SU-DHL-6 (cell line): ENCODE measurements around the gene PRKAB1.

Source experiments
- EZH2phosphoT487 ChIP-seq: fragments of 200-600 bp; sonication (generic), shearing (Covaris generic); conservative IDR thresholded peaks from 2 replicates; pipeline ENCODE4 v1.6.1; 2018; ENCODE audit warnings: mild to moderate bottlenecking, antibody characterized with exemption, low read length, moderate library complexity, mixed read lengths
- TF ChIP-seq, protein P1 (sequence below): fragments of 200-600 bp; sonication (generic); IDR thresholded peaks from one replicate; pipeline ENCODE4 v1.5.1; 2017; ENCODE audit warnings: antibody characterized with exemption, mild to moderate bottlenecking, low read length, moderate library complexity; ENCODE audit not compliant: insufficient read depth, poor library complexity, severe bottlenecking

DNA sequence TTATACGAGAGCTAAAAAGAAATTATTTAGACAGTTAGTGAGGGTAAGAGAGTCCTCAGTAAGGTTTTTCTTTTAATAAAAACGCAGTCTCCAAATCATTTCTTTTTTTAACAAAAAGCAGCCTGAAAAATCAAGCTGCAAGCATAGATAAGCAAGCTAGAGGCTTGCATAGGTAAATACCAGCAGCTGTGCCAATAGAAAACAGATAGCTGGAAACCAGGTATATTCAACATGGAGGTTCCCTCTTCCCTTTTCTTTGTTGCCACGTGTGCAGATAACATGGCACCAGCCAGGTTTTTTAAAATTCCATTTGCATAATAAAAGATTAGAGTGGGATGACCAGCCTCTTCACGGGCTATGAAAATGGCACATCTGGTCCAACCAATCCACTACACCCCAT lies 6.1 kb upstream of the PRKAB1 start:
- TF ChIP-seq, protein P1, sequence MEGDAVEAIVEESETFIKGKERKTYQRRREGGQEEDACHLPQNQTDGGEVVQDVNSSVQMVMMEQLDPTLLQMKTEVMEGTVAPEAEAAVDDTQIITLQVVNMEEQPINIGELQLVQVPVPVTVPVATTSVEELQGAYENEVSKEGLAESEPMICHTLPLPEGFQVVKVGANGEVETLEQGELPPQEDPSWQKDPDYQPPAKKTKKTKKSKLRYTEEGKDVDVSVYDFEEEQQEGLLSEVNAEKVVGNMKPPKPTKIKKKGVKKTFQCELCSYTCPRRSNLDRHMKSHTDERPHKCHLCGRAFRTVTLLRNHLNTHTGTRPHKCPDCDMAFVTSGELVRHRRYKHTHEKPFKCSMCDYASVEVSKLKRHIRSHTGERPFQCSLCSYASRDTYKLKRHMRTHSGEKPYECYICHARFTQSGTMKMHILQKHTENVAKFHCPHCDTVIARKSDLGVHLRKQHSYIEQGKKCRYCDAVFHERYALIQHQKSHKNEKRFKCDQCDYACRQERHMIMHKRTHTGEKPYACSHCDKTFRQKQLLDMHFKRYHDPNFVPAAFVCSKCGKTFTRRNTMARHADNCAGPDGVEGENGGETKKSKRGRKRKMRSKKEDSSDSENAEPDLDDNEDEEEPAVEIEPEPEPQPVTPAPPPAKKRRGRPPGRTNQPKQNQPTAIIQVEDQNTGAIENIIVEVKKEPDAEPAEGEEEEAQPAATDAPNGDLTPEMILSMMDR: no peak
- no peak for TF ChIP-seq EZH2phosphoT487
